H1 (cell line): ENCODE data around the gene ZNF587B. TPM values are rescaled to one million over a fixed set of nuclear protein-coding genes. Genes with fewer than 3 reads are reported as not detected.
A peak's percentile ranks its signal among the peaks of the same experiment; 100 is the strongest.

ENCODE experiments used
- CTCF ChIA-PET: fragments of 300-600 bp; sonication (Branson Sonifier 250); formaldehyde crosslinking; loops from one replicate; lab custom pipeline; 2021; ENCODE audit not compliant: partially characterized antibody; lab: Charles Lee
- POLR2A ChIA-PET: fragments of 300-600 bp; sonication (Branson Sonifier 250); formaldehyde crosslinking; loops from one replicate; lab custom pipeline; 2021; ENCODE audit warnings: inconsistent platforms; ENCODE audit not compliant: partially characterized antibody; lab: Charles Lee
- DNase-seq, 2 experiments: peaks; one replicate each; pipeline versions ENCODE4 v3.0.0 to v3.0.0-alpha.2; 2010 to 2022; ENCODE audit warnings: low spot score in 2 of 2, low read depth in 1 of 2, mixed read lengths in 1 of 2
- FAIRE-seq: peaks from 2 replicates; lab custom pipeline; 2011; peaks lifted over from hg19 to GRCh38; lab: Jason Lieb, UNC
- H2AFZ ChIP-seq: 2 replicates; pipeline ENCODE4 v1.8.1; 2012; ENCODE audit warnings: low read length, inconsistent platforms
- H2AK5ac ChIP-seq: 2 replicates; pipeline ENCODE4 v1.6.1; 2013; ENCODE audit warnings: low read depth, low read length
- H2BK120ac ChIP-seq: replicated peaks from 2 replicates; pipeline ENCODE3; 2013; ENCODE audit warnings: low read depth, low read length, inconsistent platforms
- H2BK12ac ChIP-seq: 2 replicates; pipeline ENCODE4 v1.6.1; 2013; ENCODE audit warnings: low read depth, low read length
- H2BK15ac ChIP-seq: 2 replicates; pipeline ENCODE4 v1.6.1; 2013; ENCODE audit warnings: low read length
- H2BK20ac ChIP-seq: 2 replicates; pipeline ENCODE4 v1.6.1; 2013; ENCODE audit warnings: low read length
- H2BK5ac ChIP-seq: 2 replicates; pipeline ENCODE4 v1.6.1; 2013; ENCODE audit warnings: low read depth, low read length
- H3K14ac ChIP-seq: 2 replicates; pipeline ENCODE4 v1.6.1; 2013; ENCODE audit warnings: inconsistent platforms; ENCODE audit not compliant: insufficient read length
- H3K18ac ChIP-seq: 2 replicates; pipeline ENCODE4 v1.6.1; 2013; ENCODE audit warnings: low read length; ENCODE audit errors: extremely low read depth
- H3K23ac ChIP-seq: 2 replicates; pipeline ENCODE4 v1.6.1; 2013; ENCODE audit warnings: inconsistent platforms; ENCODE audit not compliant: insufficient read length
- H3K23me2 ChIP-seq: 2 replicates; pipeline ENCODE4 v1.6.1; 2013; ENCODE audit warnings: low read depth, low read length
- H3K27ac ChIP-seq: 2 replicates; pipeline ENCODE4 v1.6.1; 2011; ENCODE audit warnings: low read depth, low read length, inconsistent platforms
- H3K27me3 ChIP-seq, 4 experiments: replicated peaks in 1 of 4; 1 replicate in 1 of 4; 2 replicates in 3 of 4; pipeline versions ENCODE4 v1.6.1 to v1.8.1; 2011 to 2013; ENCODE audit warnings: low read length in 3 of 4, mild to moderate bottlenecking in 3 of 4, inconsistent platforms in 2 of 4, mixed read lengths in 2 of 4, moderate library complexity in 1 of 4; ENCODE audit not compliant: control insufficient read depth in 3 of 4, insufficient read depth in 3 of 4; ENCODE audit errors: extremely low read depth in 1 of 4
- H3K36me3 ChIP-seq, 4 experiments: 2 replicates each; pipeline versions ENCODE4 v1.6.1 to v1.8.1; 2011 to 2013; ENCODE audit warnings: mild to moderate bottlenecking in 4 of 4, low read length in 3 of 4, moderate library complexity in 2 of 4, control low read depth in 1 of 4, inconsistent platforms in 1 of 4; ENCODE audit not compliant: insufficient read depth in 4 of 4, control insufficient read depth in 2 of 4
- H3K4ac ChIP-seq: replicated peaks from 2 replicates; pipeline ENCODE3; 2013; ENCODE audit warnings: low read length, low read depth, mixed read lengths, inconsistent platforms; ENCODE audit not compliant: insufficient read length
- H3K4me1 ChIP-seq, 4 experiments: replicated peaks in 1 of 4; 1 replicate in 1 of 4; 2 replicates in 3 of 4; pipeline versions ENCODE4 v1.6.1 to v1.8.1; 2011 to 2013; ENCODE audit warnings: low read length in 3 of 4, inconsistent platforms in 2 of 4, mixed read lengths in 1 of 4; ENCODE audit not compliant: insufficient read depth in 4 of 4, control insufficient read depth in 3 of 4
- H3K4me2 ChIP-seq, 2 experiments: 2 replicates each; pipeline versions ENCODE4 v1.6.1 to v1.8.1; 2011 to 2013; ENCODE audit warnings: low read depth in 2 of 2, low read length in 2 of 2, control low read depth in 1 of 2, inconsistent platforms in 1 of 2, mild to moderate bottlenecking in 1 of 2; ENCODE audit not compliant: insufficient read depth in 1 of 2
- H3K4me3 ChIP-seq, 4 experiments: fragments of 200-600, 300-600 bp in 1 of 4; sonication (generic), shearing (Covaris generic), sonication (Bioruptor Twin) in 1 of 4; 2 replicates each; pipeline versions ENCODE4 v1.5.1 to v1.8.1; 2011 to 2016; ENCODE audit warnings: low read length in 4 of 4, low read depth in 3 of 4, control low read depth in 2 of 4, inconsistent platforms in 2 of 4, mild to moderate bottlenecking in 2 of 4, mixed read lengths in 1 of 4, moderate library complexity in 1 of 4; ENCODE audit not compliant: insufficient read depth in 2 of 4; ENCODE audit errors: extremely low read depth in 1 of 4
- H3K56ac ChIP-seq: replicated peaks from 2 replicates; pipeline ENCODE3; 2013; ENCODE audit warnings: low read depth, mild to moderate bottlenecking, mixed read lengths, low read length, inconsistent platforms; ENCODE audit not compliant: insufficient read length
- H3K79me1 ChIP-seq: 2 replicates; pipeline ENCODE4 v1.6.1; 2013; ENCODE audit warnings: low read depth, low read length, control low read depth
- H3K79me2 ChIP-seq, 2 experiments: 2 replicates each; pipeline versions ENCODE4 v1.6.1 to v1.8.1; 2012 to 2013; ENCODE audit warnings: low read length in 2 of 2, mild to moderate bottlenecking in 2 of 2, inconsistent platforms in 1 of 2; ENCODE audit not compliant: insufficient read depth in 2 of 2, control insufficient read depth in 1 of 2
- H3K9ac ChIP-seq, 4 experiments: replicated peaks in 1 of 4; 1 replicate in 1 of 4; 2 replicates in 3 of 4; pipeline versions ENCODE4 v1.6.1 to v1.8.1; 2011 to 2013; ENCODE audit warnings: low read depth in 3 of 4, low read length in 3 of 4, control low read depth in 2 of 4, mild to moderate bottlenecking in 2 of 4, moderate library complexity in 2 of 4, inconsistent platforms in 1 of 4; ENCODE audit errors: extremely low read depth in 1 of 4
- H3K9me3 ChIP-seq, 2 experiments: 2 replicates each; pipeline versions ENCODE4 v1.6.1 to v1.8.1; 2012 to 2013; ENCODE audit warnings: mild to moderate bottlenecking in 2 of 2, moderate library complexity in 2 of 2, control low read depth in 1 of 2, inconsistent platforms in 1 of 2, low read depth in 1 of 2, low read length in 1 of 2, mixed read lengths in 1 of 2; ENCODE audit not compliant: insufficient read depth in 2 of 2
- H4K20me1 ChIP-seq, 2 experiments: replicated peaks in 1 of 2; 2 replicates each; pipeline versions ENCODE3 to v1.8.1; 2011 to 2013; ENCODE audit warnings: inconsistent platforms in 2 of 2, low read length in 2 of 2, mild to moderate bottlenecking in 1 of 2; ENCODE audit not compliant: insufficient read depth in 2 of 2, control insufficient read depth in 1 of 2
- H4K5ac ChIP-seq: 2 replicates; pipeline ENCODE4 v1.6.1; 2013; ENCODE audit warnings: low read length, low read depth, mixed read lengths, inconsistent platforms; ENCODE audit not compliant: insufficient read length
- H4K8ac ChIP-seq: 2 replicates; pipeline ENCODE4 v1.8.0; 2013; ENCODE audit warnings: mild to moderate bottlenecking, moderate library complexity, low read length, inconsistent platforms; ENCODE audit not compliant: insufficient read depth; ENCODE audit errors: extremely low read depth
- H4K91ac ChIP-seq: replicated peaks from 2 replicates; pipeline ENCODE3; 2013; ENCODE audit warnings: low read length, mixed read lengths, inconsistent platforms; ENCODE audit not compliant: insufficient read length
- JUND ChIP-seq: IDR thresholded peaks from 2 replicates; pipeline ENCODE4 v1.6.1; 2011; ENCODE audit warnings: mild to moderate bottlenecking, improper control_type of control experiment, low read length
- POLR2A ChIP-seq, 2 experiments: IDR thresholded peaks; 1 replicate in 1 of 2; 2 replicates in 1 of 2; pipeline ENCODE4 v1.6.1; 2011; ENCODE audit warnings: low read depth in 2 of 2, low read length in 2 of 2, mild to moderate bottlenecking in 2 of 2; ENCODE audit errors: control extremely low read depth in 1 of 2
- POLR2AphosphoS5 ChIP-seq: IDR thresholded peaks from 2 replicates; pipeline ENCODE4 v1.6.1; 2011; ENCODE audit warnings: low read depth, low read length
- YY1 ChIP-seq: IDR thresholded peaks from 2 replicates; pipeline ENCODE4 v1.6.1; 2011; ENCODE audit warnings: low read depth, mild to moderate bottlenecking, low read length
- polyA plus RNA-seq, 7 experiments: library from polyadenylated mRNA; depleted of rRNA in 3 of 7; stranded (reverse) in 5 of 7; unstranded in 2 of 7; fragments of >200 nt in 5 of 7; fragments of 200-250 nt in 2 of 7; gene quantifications; 1 replicate in 5 of 7; 2 replicates in 1 of 7; 4 replicates in 1 of 7; pipeline versions ENCODE4 v1.2.1 to v1.2.3, GENCODE V29; 2011 to 2013; ENCODE audit warnings: missing spikeins in 2 of 7, mixed read lengths in 2 of 7
- total RNA-seq: library from RNA; stranded (reverse); fragmentation: NEBNext Ultra II Directional; extraction: Animal tissue kit (Norgen Biotek cat#: 25700); gene quantifications from 2 replicates; pipeline ENCODE4 v1.2.1, GENCODE V29; 2021

The ZNF587B gene
- total and polyA plus RNA-seq, 2 of the 8 experiments (the other 6 are each of a cell fraction or from before 2014, with no cell fraction given) = 13.8 to 60.1 TPM

- no peak overlapping the region for H3K9ac ChIP-seq
- H3K79me2 ChIP-seq = peaks cover 10 to 76% of the 10 kb centered on the region in 2 experiments
- H3K56ac ChIP-seq = no peak overlapping the region
- peaks cover 0 to 7% of the 10 kb centered on the region in 2 experiments for H4K20me1 ChIP-seq
- no peak overlapping the region for H3K4me3 ChIP-seq
- H4K5ac ChIP-seq = no peak overlapping the region
- no peak overlapping the region for H2AFZ ChIP-seq
- H3K79me1 ChIP-seq = peaks cover 10% of the 10 kb centered on the region
- FAIRE-seq (no peak), DNase-seq (no peak)
- TF ChIP-seq JUND = no peak
- no peak for TF ChIP-seq YY1
- TF ChIP-seq POLR2AphosphoS5 = peak; percentile 22; the same call in 1 of the 2 replicates
- TF ChIP-seq POLR2A (IDR thresholded peaks at IDR 0.05; ENCODE audit: control extremely low read depth in 1 of 2, low read depth in 2 of 2, low read length in 2 of 2) = peak in 1 of 2 experiments; percentile 16; a peak in 1 of 3 replicates
- H2BK20ac ChIP-seq = no peak overlapping the region
- ChIA-PET POLR2A (interaction anchor here (1.0 to 8.7 kb wide), 9 partner anchors 10 to 57 kb away, joined by 3 to 94 read pairs (median 3); partner anchors contain the start of genes ZNF552 and ZNF814), CTCF (no interaction called here)
- H3K23me2 ChIP-seq = no peaks in the 10 kb centered on the region
- no peak overlapping the region for H3K23ac ChIP-seq
- no peak overlapping the region for H2BK15ac ChIP-seq
- no peak overlapping the region for H3K4ac ChIP-seq
- H2BK120ac ChIP-seq = no peak overlapping the region
- no peak overlapping the region for H3K14ac ChIP-seq
- peaks cover 37 to 75% (median 61%) of the 10 kb centered on the region in 4 experiments for H3K36me3 ChIP-seq
- no peak overlapping the region for H3K4me2 ChIP-seq
- no peak overlapping the region for H4K8ac ChIP-seq
- no peaks in the 10 kb centered on the region for H3K4me1 ChIP-seq
- H3K18ac ChIP-seq = no peak overlapping the region
- no peak overlapping the region for H2AK5ac ChIP-seq
- no peaks in the 10 kb centered on the region for H3K27me3 ChIP-seq
- no peak overlapping the region for H4K91ac ChIP-seq
- H2BK12ac ChIP-seq = no peak overlapping the region
- H3K27ac ChIP-seq = no peak overlapping the region
- H3K9me3 ChIP-seq = peaks cover 46 to 50% of the 10 kb centered on the region in 2 experiments
- H2BK5ac ChIP-seq = no peak overlapping the region
Measured at GRCh38 chr19:57872450-57872849, 42.4 kb downstream of the ZNF587B start.
